Fibroblast of skin of right quadriceps (primary cell): ENCODE measurements around the gene HOXA2.

ENCODE experiments used
- DNase-seq: peaks from one replicate; pipeline ENCODE4 v3.0.0-alpha.2; 2013

The HOXA2 gene

GRCh38 chr7:27102581-27103442 lies at the start of gene HOXA2:
Gene HOXA2, minus strand, starts transcription at chr7:27102683. Its CDS starts 183 bp downstream, at chr7:27102500.
- no peak for DNase-seq

DNA sequence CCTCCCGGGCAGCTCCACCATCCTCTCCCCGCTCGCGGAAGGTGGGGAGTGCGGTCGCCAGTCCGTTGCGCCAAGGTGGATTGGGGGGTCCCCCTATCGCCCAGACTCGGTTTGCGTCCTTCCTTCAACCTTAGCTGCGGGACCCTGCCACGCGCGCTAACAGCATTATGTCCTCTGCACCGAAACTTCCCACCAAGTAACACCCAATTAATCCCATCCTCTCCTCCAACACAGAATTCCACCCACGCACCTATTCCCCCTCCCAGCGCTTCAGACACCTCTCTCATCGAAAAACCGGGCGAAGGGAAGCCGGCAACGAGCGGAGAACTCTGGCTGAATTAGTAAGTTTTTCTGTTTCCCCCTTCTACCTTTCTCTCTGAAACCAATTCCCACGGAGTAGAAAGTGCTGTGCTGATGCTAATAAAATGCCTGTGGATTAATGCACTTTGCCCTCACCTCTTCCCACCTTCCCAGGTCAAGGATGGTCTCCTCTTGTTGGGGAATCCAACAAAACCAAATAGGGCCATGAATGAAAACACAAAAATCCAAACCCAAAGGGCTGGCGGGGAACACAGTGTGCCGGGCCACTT lies 49.0 kb upstream of the HOXA2 start:
- DNase-seq: no peak

DNA sequence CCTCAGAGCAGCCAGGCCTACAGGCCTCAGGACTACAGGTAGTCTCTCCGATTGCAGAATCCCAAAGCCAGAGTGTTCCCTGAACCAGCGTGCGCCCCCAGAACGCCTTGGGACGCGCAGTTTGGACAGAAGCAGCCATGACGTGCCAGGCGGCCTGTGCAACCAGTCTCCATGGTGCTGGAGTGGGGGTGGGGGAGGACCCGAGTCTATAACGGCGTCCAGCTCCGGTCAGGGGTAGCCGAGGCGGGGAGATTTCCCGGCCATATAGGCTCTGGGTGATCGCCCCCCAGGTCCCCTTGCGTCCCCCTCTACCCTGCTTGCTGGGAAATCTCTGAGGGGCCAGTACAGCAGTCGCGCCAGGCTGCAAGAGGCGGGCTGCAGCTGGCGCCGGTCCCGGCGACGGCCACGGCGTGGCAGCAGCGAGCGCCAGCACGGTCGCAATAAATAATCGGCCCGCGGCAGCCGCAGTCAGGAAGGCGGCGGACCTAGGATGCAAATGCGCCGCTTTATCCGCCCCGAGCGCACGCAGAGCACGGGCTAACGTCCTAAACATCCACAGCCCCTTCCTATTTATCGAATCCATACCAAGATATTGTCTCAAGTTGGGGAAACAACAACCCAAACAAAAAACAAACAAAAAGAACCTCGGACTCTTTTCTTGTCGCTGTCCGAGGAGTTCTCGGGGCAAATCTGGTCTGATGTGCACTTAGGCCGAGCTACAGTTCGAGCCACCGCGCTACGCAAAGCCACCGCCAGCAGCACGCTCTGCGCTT lies 48.3 kb upstream of the HOXA2 start:
- peak; percentile 82 for DNase-seq

GRCh38 chr7:27149842-27150567 lies 47.5 kb upstream of the HOXA2 start:
- no peak for DNase-seq

DNA sequence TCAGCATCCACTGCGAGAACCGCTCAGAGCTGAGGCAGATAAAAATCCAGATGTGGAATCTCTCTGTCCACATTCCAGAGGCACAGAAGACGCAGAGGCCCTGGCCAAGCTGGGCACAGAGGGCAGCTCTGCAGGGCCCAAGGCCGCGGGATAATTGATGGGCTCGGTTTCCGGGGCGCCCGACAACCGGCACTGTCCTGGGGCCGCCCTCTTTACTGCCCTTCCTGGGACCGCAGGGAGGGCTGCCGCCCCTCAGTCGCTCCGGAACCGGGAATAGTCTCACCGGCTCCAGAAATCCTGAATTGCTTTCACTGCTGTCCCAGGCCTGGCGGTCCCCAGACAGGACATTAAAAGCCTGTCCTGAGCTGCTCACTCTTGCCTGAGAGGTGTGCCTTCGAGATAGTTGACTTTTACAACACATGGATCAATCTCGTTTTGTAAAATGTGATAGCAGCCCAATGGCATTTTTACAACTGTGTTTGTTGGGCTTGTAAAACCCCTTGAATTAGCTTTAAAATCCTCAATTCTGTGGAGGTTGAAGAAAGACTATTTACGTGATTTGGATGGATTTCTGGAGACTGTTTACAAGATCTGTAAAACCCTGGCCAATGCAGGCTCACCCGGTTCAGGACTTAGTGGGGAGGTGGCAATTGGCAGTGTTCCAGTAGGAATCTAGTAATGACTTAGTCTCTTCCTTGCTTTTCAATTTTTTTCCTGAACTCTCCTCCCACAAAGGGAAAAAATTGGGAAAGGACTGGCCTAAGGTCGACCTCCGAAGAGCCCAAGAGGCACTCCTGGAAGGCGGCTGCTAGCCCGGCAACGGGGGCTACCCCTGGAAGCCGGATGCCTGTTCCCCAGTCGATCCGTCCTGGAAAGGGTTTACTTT lies 46.5 kb upstream of the HOXA2 start:
- peak; percentile 26 for DNase-seq

DNA sequence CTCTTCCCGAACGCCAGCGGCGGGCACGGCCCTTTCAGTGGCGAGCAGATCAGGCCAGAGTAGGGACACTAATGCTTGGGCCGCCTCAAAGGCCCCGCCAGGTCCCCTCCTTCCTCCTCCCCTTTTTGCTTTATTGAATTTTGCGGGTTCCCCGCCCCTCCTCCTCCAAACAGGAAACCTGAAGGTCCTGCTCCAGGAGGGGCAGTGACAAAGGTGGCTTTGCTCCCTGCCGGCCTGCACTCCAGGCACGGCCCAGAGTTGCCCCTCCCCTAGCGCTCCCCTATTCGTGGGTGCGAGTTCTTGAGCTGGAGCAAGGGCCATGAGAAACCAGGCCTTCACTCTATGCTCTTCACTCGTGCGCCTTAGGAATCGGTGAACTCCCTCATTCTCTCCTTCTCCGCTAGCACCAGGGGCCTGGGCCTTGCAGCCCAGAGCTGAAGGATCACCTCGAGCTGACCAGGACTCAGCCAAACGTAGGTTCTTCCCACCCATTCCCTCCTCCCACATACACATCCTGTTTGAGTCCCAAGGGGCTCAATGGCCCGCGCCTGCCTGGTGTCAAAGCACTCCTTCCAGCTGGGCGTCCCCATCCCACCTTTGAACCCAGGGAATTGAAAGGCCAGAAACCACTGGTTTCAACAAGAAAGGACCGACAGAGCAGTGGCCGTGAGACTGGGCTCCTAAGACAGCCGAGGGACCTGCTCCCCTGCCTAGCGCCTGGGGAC lies 45.7 kb upstream of the HOXA2 start:
- DNase-seq: no peak

- DNase-seq: peak; percentile 45
Measured at GRCh38 chr7:27147199-27148030, 44.9 kb upstream of the HOXA2 start, which contains the start of gene HOXA6. Gene HOXA6, minus strand, starts transcription at chr7:27147774. Its CDS starts 25 bp downstream, at chr7:27147749.

DNA sequence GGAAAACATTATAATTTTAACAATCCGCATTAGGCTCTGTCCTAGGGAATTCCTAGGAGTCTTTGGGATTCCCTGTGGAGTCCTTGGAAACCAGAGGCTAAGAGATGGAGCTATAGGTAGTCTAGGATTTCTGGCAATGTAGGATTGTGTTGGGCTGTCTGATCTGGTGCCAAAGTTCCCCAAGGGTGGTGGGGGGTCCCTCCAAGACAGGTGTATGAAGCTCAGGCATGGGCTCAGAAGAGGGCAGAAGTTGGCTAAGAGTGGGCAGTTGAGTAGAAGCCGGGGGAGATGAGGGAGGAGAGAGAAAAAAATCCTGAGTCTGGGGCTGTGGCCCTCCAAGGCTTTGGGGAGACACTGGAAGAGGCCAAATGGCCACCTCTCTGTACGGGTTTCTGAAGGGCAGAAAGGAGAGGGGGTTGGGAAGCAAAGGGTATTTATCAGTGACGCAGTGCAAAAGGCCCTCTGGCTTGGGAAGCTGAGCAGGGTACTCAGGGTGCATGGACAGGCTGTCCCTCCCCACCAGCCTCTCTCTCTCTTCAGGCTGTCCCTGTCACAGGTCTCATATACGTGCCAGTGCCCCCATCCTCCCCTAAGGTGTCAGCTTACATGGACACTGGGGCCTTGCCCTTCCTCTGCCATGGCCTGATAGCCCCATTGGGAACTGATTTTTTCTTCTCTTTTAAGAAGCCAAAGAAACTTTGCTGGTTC lies 44.2 kb upstream of the HOXA2 start:
- DNase-seq: no peak

- DNase-seq: no peak
Measured at GRCh38 chr7:27145914-27146412, 43.5 kb upstream of the HOXA2 start.

DNA sequence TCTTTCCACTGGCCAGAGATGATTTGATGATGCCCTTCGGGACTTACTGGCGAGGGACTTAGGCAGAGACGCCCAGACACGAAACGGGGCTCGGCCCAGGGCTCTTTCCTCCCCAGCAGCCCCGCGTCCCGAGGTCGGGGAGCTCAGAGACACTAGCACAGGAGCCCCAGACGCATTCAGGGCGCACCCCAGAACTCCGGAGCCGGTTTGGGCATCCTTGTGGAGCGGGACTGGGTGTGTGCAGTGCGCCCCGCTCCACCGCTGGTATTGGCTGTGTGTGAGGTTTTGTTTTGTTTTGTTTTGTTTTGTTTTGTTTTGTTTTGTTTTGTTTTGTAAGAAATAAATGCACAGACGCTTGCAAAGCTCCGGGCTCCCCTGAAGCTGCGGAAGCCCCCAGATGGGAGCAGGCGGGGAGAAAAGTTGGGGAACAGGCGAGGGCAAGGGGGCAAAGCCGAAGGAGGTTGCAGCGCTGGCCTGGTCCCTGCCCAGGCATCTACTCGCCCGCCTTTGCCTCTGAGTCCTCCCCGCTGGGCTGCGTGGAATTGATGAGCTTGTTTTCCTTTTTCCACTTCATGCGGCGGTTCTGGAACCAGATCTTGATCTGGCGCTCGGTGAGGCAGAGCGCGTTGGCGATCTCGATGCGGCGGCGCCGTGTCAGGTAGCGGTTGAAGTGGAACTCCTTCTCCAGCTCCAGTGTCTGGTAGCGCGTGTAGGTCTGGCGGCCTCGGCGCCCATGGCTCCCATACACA lies 42.9 kb upstream of the HOXA2 start:
- DNase-seq: no peak

DNA sequence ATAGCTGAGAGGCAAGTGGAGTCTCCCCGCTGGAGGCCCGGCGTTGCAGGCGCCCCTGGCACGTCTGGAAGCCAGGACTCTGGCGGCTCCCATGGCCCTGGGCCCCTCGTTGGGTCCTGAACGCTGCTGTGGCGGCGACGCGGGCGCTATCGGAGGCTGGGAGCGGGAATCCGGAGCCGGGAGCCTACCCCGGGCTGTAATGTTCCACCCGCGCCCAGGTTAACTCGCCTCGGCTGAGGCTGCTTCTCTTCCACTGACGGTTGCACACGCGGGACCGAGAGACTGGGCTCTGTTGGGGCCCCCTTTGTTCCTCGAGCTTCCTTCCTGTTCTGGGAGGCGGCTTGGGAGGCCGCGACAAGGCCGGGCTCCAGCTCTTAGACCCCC lies 42.3 kb upstream of the HOXA2 start:
- no peak for DNase-seq

DNA sequence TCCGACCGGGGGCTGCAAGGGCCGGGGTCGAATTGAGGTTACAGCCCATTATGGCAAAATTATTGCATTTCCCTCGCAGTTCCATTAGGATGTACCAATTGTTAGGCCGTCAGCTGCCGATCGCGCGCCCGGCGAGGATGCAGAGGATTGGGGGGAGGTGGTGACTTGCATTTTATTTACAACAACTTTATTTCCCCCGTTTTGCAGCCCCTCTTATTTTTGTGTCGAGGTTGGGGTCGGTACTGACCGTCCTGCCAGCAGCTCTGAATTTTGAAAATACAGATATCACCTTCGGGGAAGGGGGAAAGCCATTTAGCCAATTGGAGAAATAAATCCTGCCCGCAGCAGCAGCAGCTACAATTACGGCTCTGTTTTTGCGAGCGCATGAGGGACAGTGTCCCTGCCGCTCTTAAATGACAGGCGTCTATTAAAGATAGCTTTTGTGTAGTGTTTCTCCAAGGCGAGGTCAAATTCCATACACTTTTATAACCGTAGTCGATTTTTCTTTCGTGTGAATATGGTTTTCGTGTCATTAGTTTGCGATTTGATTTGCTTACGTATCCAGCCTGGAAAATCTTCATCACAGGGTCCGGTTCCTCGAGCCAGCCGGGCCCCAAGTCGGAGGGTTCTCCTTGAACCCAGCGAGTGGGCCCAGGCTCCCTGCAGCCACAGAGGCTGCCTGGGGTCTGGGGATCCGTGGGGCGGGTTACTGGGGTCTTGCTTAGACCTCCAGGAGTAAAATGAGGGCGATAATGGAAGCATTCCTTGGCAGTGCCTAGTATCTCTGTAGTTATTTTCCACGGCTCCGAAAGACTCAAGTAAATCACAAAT lies 41.7 kb upstream of the HOXA2 start:
- no peak for DNase-seq

DNA sequence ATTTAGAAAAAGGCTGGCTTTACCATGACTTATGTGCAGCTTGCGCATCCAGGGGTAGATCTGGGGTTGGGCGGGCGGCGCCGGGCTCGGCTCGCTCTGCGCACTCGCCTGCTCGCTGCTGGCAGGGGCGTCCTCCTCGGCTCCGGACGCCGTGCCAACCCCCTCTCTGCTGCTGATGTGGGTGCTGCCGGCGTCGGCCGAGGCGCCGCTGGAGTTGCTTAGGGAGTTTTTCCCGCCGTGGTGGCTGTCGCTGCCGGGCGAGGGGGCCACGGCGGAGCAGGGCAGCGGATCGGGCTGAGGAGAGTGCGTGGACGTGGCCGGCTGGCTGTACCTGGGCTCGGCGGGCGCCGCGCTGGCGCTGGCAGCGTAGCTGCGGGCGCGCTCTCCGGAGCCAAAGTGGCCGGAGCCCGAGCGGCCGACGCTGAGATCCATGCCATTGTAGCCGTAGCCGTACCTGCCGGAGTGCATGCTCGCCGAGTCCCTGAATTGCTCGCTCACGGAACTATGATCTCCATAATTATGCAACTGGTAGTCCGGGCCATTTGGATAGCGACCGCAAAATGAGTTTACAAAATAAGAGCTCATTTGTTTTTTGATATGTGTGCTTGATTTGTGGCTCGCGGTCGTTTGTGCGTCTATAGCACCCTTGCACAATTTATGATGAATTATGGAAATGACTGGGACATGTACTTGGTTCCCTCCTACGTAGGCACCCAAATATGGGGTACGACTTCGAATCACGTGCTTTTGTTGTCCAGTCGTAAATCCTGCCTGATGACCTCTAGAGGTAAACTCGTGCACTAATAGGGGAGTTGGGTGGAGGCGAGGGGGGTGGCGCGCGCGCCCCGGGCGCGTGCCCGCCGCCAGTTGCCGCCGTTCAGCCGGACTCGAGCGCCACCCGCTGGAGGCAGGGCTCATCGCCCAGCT lies 40.8 kb upstream of the HOXA2 start, which contains the start of gene HOXA5:
Gene HOXA5, minus strand, starts transcription at position 659 of the 927 bp plus-strand sequence. Its CDS starts 74 bp downstream, at position 585.
- peak; percentile 63 for DNase-seq

DNA sequence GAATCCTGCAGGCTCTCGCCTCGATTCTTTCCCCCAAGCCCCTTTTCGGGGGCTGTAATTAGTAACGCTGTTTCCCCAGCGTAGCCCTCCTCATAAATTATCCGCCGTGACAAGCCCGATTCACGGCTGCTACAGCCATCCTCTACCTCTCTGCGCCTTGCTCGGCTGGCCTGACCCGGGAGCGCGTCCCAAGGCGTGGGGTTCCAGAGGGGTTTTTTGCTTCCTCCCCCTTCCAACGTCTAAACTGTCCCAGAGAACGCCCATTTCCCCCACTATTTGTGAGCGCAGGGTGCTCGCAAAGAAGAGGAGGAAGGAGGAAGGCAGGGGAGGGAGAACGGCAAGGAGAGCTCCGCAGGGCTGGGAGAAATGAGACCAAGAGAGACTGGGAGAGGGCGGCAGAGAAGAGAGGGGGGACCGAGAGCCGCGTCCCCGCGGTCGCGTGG lies 40.1 kb upstream of the HOXA2 start:
- DNase-seq: no peak

- DNase-seq: no peak
Measured at GRCh38 chr7:27141923-27142579, 39.6 kb upstream of the HOXA2 start.
